Measurements from ENCODE around the gene ADAM12. TPM values are rescaled to one million over a fixed set of nuclear protein-coding genes. Genes with fewer than 3 reads are reported as not detected.

ADAM12 gene
- total and polyA plus RNA-seq, 2 donors (not counting 3 experiments of a cell fraction or from before 2014, with no cell fraction given): 0.22 to 0.33 TPM

DNA sequence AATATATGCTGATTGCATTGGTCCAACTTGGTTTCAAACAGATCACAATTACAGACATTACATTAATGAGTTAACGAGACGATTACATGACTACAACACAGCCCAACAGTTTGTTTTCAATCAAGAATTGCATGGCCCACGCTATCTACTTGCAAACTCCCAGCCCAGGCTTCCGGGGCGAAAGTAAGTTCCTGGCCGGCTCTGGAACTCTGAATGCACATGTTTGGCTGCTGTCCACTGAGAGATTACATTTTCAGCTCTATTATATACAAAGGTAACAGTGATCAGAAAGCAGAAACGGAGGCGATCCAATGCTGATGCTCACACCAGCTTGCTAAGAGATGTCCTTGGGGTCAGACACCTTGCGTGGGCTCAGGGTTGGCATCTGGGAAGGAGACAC lies 285.6 kb downstream of the ADAM12 start:
- Histone ChIP-seq H3K4me3 (replicated peaks in 1 of 3; ENCODE audit: insufficient read depth in 1 of 3, low read depth in 1 of 3, low read length in 3 of 3) (no peak overlapping the region), H2AFZ (ENCODE audit: low read depth, low read length) (no peak overlapping the region), H3K9ac (replicated peaks; ENCODE audit: extremely low read depth, insufficient read depth, low read length) (no peak overlapping the region), H3K79me2 (ENCODE audit: control insufficient read depth, insufficient read depth, low read length) (no peaks in the 10 kb centered on the region), H3K36me3 (ENCODE audit: control insufficient read depth in 2 of 2, extremely low read depth in 1 of 2, insufficient read depth in 2 of 2, low read length in 2 of 2) (no peaks in the 10 kb centered on the region), H3K27me3 (ENCODE audit: control insufficient read depth in 2 of 2, insufficient read depth in 2 of 2, low read length in 2 of 2) (peaks cover 0 to 2% of the 10 kb centered on the region in 2 experiments), H3K9me1 (replicated peaks; ENCODE audit: control insufficient read depth, extremely low read depth, insufficient read depth, low read length) (no peaks in the 10 kb centered on the region), H3K4me1 (ENCODE audit: control insufficient read depth, extremely low read depth, insufficient read depth, low read length) (no peaks in the 10 kb centered on the region), H3K27ac (ENCODE audit: insufficient read depth, low read depth, low read length) (no peak overlapping the region), H3K9me3 (replicated peaks; ENCODE audit: control insufficient read depth, insufficient read depth, low read length) (no peaks in the 10 kb centered on the region), H4K20me1 (replicated peaks; ENCODE audit: control insufficient read depth, extremely low read depth, insufficient read depth, low read length) (no peaks in the 10 kb centered on the region), H3K4me2 (ENCODE audit: insufficient read depth, low read length) (no peak overlapping the region)
- BruUV-seq (replicated peaks): no TSS peak
- dilution Hi-C loops (cut with MboI; ENCODE audit: extremely low pct_ligation_motif_present, low sequenced_read_pairs): no loop called here
- ChIA-PET CTCF (interaction anchor here (0.8 to 1.3 kb wide), 2 partner anchors 121 to 168 kb away, joined by 3 read pairs; no protein-coding TSS in a partner anchor), POLR2A (no interaction called here)
- DNase-seq (ENCODE audit: low read depth, low spot score) (no peak), FAIRE-seq (no peak)
- intact Hi-C loops (cut with micrococcal nuclease): no loop called here
- no peak for TF ChIP-seq FOS (IDR thresholded peaks at IDR 0.05; ENCODE audit: borderline replicate concordance, insufficient read depth, low read length)
- no peak for TF ChIP-seq GATA2 (IDR thresholded peaks at IDR 0.05; ENCODE audit: insufficient read depth, insufficient read length, low read depth, low read length)
- no peak for TF ChIP-seq JUN (IDR thresholded peaks at IDR 0.05; ENCODE audit: borderline replicate concordance, insufficient read depth, insufficient read length, low read depth)
- TF ChIP-seq MYC (IDR thresholded peaks at IDR 0.05; ENCODE audit: low read depth, low read length): no peak
- TF ChIP-seq POLR2AphosphoS5 (IDR thresholded peaks at IDR 0.05; ENCODE audit: insufficient read depth, low read depth, low read length): no peak

DNA sequence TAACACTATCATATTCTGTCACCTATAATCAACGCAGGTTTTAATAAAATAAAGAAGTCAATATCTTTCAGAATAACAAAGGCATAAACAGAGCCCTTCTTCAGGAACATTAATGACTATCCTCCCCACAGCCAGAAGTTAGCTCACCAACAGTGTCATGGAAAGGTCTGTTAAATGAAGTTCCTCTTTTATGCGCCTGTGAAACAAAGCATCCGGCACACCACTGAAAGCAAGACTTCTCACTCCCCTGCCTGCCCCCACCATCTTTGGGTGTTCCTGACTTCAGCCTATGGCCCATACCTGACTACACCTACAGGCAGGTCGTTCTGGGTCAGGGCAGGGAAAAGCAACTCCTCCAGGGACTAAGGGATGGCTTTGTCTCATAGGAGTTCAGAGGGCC lies 286.5 kb downstream of the ADAM12 start:
- Histone ChIP-seq H3K79me2 (ENCODE audit: control insufficient read depth, insufficient read depth, low read length) (no peaks in the 10 kb centered on the region), H3K27ac (ENCODE audit: insufficient read depth, low read depth, low read length) (no peak overlapping the region), H3K36me3 (ENCODE audit: control insufficient read depth in 2 of 2, extremely low read depth in 1 of 2, insufficient read depth in 2 of 2, low read length in 2 of 2) (no peaks in the 10 kb centered on the region), H3K4me2 (ENCODE audit: insufficient read depth, low read length) (no peak overlapping the region), H3K4me3 (replicated peaks in 1 of 3; ENCODE audit: insufficient read depth in 1 of 3, low read depth in 1 of 3, low read length in 3 of 3) (no peak overlapping the region), H3K4me1 (ENCODE audit: control insufficient read depth, extremely low read depth, insufficient read depth, low read length) (no peaks in the 10 kb centered on the region), H3K9ac (replicated peaks; ENCODE audit: extremely low read depth, insufficient read depth, low read length) (no peak overlapping the region), H3K9me1 (replicated peaks; ENCODE audit: control insufficient read depth, extremely low read depth, insufficient read depth, low read length) (no peaks in the 10 kb centered on the region), H3K9me3 (replicated peaks; ENCODE audit: control insufficient read depth, insufficient read depth, low read length) (no peaks in the 10 kb centered on the region), H4K20me1 (replicated peaks; ENCODE audit: control insufficient read depth, extremely low read depth, insufficient read depth, low read length) (no peaks in the 10 kb centered on the region), H3K27me3 (ENCODE audit: control insufficient read depth in 2 of 2, insufficient read depth in 2 of 2, low read length in 2 of 2) (peaks cover 0 to 2% of the 10 kb centered on the region in 2 experiments), H2AFZ (ENCODE audit: low read depth, low read length) (no peak overlapping the region)
- dilution Hi-C loops (cut with MboI; ENCODE audit: extremely low pct_ligation_motif_present, low sequenced_read_pairs) (no loop called here), intact Hi-C loops (cut with micrococcal nuclease) (no loop called here)
- ChIA-PET POLR2A (no interaction called here), CTCF (interaction anchor here (1.3 kb wide), 1 partner anchor 167 kb away, joined by 3 read pairs; no protein-coding TSS in a partner anchor)
- TF ChIP-seq POLR2A (IDR thresholded peaks at IDR 0.05; ENCODE audit: low read depth, low read length): no peak
- no peak for TF ChIP-seq POLR2AphosphoS5 (IDR thresholded peaks at IDR 0.05; ENCODE audit: insufficient read depth, low read depth, low read length)
- TF ChIP-seq GATA2 (IDR thresholded peaks at IDR 0.05; ENCODE audit: insufficient read depth, insufficient read length, low read depth, low read length): no peak
- TF ChIP-seq MYC (IDR thresholded peaks at IDR 0.05; ENCODE audit: low read depth, low read length): no peak
- TF ChIP-seq, protein P1, sequence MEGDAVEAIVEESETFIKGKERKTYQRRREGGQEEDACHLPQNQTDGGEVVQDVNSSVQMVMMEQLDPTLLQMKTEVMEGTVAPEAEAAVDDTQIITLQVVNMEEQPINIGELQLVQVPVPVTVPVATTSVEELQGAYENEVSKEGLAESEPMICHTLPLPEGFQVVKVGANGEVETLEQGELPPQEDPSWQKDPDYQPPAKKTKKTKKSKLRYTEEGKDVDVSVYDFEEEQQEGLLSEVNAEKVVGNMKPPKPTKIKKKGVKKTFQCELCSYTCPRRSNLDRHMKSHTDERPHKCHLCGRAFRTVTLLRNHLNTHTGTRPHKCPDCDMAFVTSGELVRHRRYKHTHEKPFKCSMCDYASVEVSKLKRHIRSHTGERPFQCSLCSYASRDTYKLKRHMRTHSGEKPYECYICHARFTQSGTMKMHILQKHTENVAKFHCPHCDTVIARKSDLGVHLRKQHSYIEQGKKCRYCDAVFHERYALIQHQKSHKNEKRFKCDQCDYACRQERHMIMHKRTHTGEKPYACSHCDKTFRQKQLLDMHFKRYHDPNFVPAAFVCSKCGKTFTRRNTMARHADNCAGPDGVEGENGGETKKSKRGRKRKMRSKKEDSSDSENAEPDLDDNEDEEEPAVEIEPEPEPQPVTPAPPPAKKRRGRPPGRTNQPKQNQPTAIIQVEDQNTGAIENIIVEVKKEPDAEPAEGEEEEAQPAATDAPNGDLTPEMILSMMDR (IDR thresholded peaks at IDR 0.05; ENCODE audit: extremely low read depth in 1 of 2, insufficient read depth in 1 of 2, low read depth in 1 of 2, low read length in 2 of 2): no peak
- TF ChIP-seq FOS (IDR thresholded peaks at IDR 0.05; ENCODE audit: borderline replicate concordance, insufficient read depth, low read length): no peak
- BruUV-seq (replicated peaks): no TSS peak
- no peak for FAIRE-seq
- DNase-seq (ENCODE audit: low read depth, low spot score): no peak
